ENCODE data around the gene ABCB1.

- TF ChIP-seq CTCF (IDR thresholded peaks at IDR 0.05; ENCODE audit: borderline replicate concordance, extremely low read depth, low read length, poor library complexity, severe bottlenecking) (no peak), EZH2 (IDR thresholded peaks at IDR 0.05; ENCODE audit: borderline replicate concordance, low read depth, low read length, severe bottlenecking) (no peak)
These were observed 70.6 kb downstream of the ABCB1 start for GRCh38 chr7:87530126-87530525.

Data from DND-41 (cell line).